IPS-18a (cell line): ENCODE data around the gene SFXN5.

Experiments used
- H3K27ac ChIP-seq: one replicate; pipeline ENCODE4 v1.5.1; 2013; ENCODE audit warnings: low read length
- H3K27me3 ChIP-seq: one replicate; pipeline ENCODE4 v1.6.1; 2013; ENCODE audit warnings: mild to moderate bottlenecking, low read length; ENCODE audit not compliant: control insufficient read depth, insufficient read depth
- H3K36me3 ChIP-seq: one replicate; pipeline ENCODE4 v1.6.1; 2013; ENCODE audit warnings: low read depth, low read length; ENCODE audit not compliant: control insufficient read depth
- H3K4me1 ChIP-seq: one replicate; pipeline ENCODE4 v1.6.1; 2013; ENCODE audit warnings: low read depth, low read length; ENCODE audit not compliant: control insufficient read depth
- H3K4me3 ChIP-seq: one replicate; pipeline ENCODE4 v1.5.1; 2013; ENCODE audit warnings: low read length
- H3K9ac ChIP-seq: one replicate; pipeline ENCODE4 v1.6.1; 2013; ENCODE audit warnings: mild to moderate bottlenecking, low read length, moderate library complexity
- H3K9me3 ChIP-seq: one replicate; pipeline ENCODE4 v1.6.1; 2013; ENCODE audit warnings: low read depth, low read length; ENCODE audit not compliant: control insufficient read depth

Gene SFXN5

DNA sequence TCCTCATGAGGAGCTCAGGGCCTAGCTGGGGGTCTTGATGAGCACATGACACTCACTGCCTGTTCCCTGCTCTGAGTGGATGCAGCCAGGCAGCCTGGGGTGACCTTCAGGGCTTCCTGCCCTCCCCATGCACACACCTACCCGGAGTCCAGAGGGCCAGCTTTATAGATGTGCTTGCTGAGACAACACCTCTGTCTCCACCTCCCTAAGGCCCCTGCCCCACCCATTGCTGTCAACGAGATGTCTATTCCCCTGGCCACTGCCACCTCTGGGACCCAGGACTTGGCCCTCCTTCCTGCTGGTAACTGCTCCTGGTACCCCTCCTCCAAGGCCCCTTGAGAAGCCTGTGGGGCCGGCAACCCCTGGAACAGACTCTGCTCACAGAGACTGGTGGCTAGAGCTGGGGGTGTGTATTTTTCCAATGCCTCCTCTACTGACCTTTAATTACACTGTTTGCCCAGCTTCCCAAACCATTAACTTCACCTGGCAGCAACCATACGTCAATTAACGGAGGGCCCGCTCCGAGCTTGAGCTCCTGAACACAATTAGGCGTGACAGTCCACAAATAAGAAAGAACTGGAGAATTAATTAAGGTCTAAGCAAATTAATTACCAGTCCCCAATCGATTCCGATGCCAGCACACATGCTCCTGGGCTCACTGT, 87.9 kb downstream of the SFXN5 start:
- H3K4me3 ChIP-seq = no peak overlapping the region
- H3K27ac ChIP-seq = no peak overlapping the region
- no peaks in the 10 kb centered on the region for H3K9me3 ChIP-seq
- no peaks in the 10 kb centered on the region for H3K27me3 ChIP-seq
- no peak overlapping the region for H3K9ac ChIP-seq
- H3K4me1 ChIP-seq = no peaks in the 10 kb centered on the region
- no peaks in the 10 kb centered on the region for H3K36me3 ChIP-seq

DNA sequence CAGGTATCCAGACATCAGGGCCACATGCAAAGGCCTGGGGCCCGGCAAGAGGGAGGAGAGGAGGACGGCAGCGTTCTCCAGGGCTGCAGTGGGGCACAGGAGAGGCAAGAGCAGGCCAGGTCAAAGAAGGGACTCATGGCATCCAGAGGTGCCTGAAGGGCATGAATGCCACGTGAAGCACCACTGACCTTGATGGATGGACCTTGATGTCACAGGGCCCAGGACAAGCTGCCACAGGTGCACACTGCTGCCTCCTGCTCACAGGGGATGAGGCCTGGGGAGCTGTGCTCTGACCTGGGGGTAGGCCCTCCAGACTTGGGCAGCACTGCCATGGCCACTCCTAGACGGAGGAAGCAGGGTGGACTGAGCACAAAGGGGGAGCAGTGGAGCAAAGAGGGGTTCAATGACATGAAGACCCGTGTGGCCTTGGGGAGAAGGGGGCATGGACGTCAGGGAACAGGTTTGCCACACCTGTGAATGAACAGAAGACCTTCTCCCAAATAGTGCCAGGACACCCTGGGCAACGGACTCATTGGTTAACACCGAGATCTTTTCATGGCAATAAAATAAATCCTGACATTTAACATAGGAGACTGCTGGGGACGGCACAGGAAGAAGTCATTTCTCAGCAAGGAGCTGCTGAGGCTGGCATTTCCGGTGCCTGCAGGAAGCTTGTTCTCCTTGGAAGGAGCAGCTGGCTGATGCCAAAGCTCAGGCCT, 88.6 kb downstream of the SFXN5 start:
- Histone ChIP-seq H3K4me1 (no peaks in the 10 kb centered on the region), H3K27me3 (no peaks in the 10 kb centered on the region), H3K9ac (no peak overlapping the region), H3K4me3 (no peak overlapping the region), H3K36me3 (no peaks in the 10 kb centered on the region), H3K9me3 (no peaks in the 10 kb centered on the region), H3K27ac (no peak overlapping the region)

DNA sequence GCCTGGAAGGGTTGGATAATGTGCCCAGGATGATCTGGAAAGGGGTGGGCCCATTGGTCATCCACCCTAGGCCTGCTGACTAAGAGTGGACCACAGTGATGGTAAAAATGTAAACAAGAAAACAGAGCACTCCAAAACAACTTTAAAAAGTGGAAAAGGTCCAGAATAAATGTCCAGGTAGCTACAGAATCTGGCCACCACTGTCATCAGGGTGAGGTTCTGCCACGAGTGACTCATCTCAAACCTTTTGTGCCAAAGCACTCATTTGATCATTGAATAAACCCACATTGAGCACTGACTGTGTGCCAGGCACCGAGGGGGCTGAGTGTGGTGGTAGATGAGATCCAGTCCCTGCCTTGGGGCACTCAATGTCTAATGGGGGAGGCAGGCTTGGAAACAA, 89.3 kb downstream of the SFXN5 start:
- no peaks in the 10 kb centered on the region for H3K9me3 ChIP-seq
- no peak overlapping the region for H3K27ac ChIP-seq
- H3K36me3 ChIP-seq = no peaks in the 10 kb centered on the region
- H3K9ac ChIP-seq = no peak overlapping the region
- H3K4me1 ChIP-seq = no peaks in the 10 kb centered on the region
- no peaks in the 10 kb centered on the region for H3K27me3 ChIP-seq
- H3K4me3 ChIP-seq = no peak overlapping the region

DNA sequence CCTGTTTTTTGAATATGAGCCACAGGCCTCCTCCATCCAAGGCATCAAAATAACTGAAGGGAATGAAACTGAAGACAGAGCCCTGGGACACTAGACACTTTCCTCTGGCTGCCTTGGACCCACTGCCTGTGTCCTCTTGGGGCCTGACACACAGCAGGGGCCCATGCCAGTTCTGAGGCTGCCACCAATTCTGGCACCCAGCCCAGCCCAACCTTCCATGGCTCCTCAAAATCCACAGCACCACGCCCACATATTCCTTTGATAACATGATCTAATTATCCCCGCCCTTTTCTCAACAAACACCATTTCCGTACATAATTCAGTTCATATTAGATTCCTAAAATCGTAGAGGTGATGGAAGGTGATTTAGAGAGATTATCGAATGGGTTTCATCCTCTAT, 90.0 kb downstream of the SFXN5 start:
- Histone ChIP-seq H3K27ac (no peak overlapping the region), H3K9ac (no peak overlapping the region), H3K9me3 (no peaks in the 10 kb centered on the region), H3K4me1 (no peaks in the 10 kb centered on the region), H3K27me3 (no peaks in the 10 kb centered on the region), H3K4me3 (no peak overlapping the region), H3K36me3 (no peaks in the 10 kb centered on the region)

DNA sequence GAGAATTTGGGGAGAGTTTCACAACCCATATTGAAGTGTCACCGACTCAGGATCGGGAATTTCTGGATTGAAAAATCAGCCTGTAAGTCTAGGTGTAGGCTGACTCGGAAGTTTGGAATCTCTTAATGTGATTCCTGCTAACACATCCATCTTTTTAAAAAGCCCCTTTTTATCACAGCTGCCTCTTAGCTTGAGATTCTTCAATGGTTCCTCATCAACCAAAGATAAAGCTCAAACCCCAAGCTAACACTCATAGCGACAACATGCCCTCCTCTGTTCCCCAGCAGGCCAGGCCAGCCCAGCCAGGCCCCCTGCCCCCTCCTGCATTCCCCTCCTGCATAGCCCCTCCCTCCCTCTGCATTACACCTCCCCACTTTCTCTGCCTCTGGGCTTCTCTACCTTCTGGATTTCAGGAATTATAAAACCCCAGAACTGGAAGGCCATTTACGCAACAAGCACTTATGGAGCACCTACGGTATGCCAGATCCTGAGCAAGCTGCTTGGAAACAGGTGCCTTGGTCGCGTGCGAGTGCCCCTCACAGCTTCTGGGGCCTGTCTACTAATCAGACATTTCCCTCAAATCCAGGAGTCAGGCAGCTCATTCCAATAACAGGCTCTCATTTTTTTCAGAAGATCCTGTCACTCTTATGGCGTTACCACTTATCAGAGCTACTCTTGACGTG, 90.8 kb downstream of the SFXN5 start:
- no peaks in the 10 kb centered on the region for H3K9me3 ChIP-seq
- H3K4me1 ChIP-seq = no peaks in the 10 kb centered on the region
- H3K27me3 ChIP-seq = no peaks in the 10 kb centered on the region
- H3K9ac ChIP-seq = no peak overlapping the region
- no peak overlapping the region for H3K4me3 ChIP-seq
- no peak overlapping the region for H3K27ac ChIP-seq
- H3K36me3 ChIP-seq = no peaks in the 10 kb centered on the region

DNA sequence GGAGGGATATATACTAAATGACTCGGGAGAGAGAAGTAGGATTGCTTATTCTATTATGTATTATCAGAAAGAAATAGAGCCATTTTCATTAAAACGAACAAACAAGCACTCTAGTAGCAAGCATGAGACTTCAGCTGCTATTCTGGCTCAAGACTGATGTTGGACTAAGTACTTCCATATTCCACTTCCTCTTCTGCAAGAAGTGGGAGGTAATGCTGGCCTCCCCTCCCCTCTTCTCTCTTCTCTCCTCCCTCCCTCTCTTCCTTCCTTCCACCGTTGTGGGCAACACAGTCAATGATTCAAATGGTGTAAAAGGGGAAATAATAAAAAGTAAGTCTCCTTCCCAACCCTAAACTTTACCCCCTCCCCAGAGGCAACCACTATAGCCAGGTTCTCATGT, 91.6 kb downstream of the SFXN5 start:
- no peak overlapping the region for H3K9ac ChIP-seq
- no peaks in the 10 kb centered on the region for H3K27me3 ChIP-seq
- no peaks in the 10 kb centered on the region for H3K9me3 ChIP-seq
- no peaks in the 10 kb centered on the region for H3K36me3 ChIP-seq
- H3K4me3 ChIP-seq = no peak overlapping the region
- no peak overlapping the region for H3K27ac ChIP-seq
- H3K4me1 ChIP-seq = peaks cover 7% of the 10 kb centered on the region

DNA sequence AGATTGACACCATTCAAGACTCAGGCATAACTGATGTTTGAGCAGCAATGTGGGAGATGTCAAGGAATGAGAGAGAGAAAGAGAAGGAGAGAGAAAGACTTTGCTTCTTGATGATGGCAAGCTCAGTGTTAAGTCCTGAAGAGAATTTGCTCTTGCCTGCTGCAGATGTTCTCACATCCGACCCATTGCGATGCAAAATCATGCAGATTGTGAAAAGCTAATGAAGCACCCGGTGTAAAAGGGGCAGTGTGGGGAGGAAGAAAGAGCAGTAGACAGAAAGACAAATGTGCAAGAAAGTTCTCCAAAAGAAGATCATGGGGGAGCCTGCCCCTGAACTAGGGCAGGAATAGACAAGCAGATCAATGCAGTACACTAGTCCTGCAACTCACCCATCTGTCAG, 96.5 kb downstream of the SFXN5 start:
- Histone ChIP-seq H3K27me3 (no peaks in the 10 kb centered on the region), H3K36me3 (no peaks in the 10 kb centered on the region), H3K9me3 (no peaks in the 10 kb centered on the region), H3K27ac (no peak overlapping the region), H3K4me3 (no peak overlapping the region), H3K4me1 (peaks cover 16% of the 10 kb centered on the region), H3K9ac (no peak overlapping the region)

DNA sequence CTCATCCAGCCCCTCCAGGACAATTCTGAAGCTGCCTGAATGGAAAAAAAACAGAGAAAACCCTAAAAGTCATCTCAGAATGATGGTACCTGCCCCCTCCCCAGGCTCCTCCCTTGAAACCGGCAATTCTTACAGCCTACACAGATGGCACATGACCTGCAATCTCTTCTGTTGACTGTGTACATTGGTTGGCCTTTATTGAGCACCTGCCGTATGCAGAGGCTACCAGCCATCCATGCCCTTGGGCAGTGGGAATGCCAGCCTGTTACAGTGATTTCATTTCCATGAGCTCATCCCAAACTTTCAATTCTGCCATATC, 97.1 kb downstream of the SFXN5 start:
- H3K27ac ChIP-seq = no peak overlapping the region
- H3K4me1 ChIP-seq = peaks cover 16% of the 10 kb centered on the region
- H3K36me3 ChIP-seq = no peaks in the 10 kb centered on the region
- no peak overlapping the region for H3K9ac ChIP-seq
- H3K9me3 ChIP-seq = no peaks in the 10 kb centered on the region
- no peaks in the 10 kb centered on the region for H3K27me3 ChIP-seq
- H3K4me3 ChIP-seq = no peak overlapping the region

DNA sequence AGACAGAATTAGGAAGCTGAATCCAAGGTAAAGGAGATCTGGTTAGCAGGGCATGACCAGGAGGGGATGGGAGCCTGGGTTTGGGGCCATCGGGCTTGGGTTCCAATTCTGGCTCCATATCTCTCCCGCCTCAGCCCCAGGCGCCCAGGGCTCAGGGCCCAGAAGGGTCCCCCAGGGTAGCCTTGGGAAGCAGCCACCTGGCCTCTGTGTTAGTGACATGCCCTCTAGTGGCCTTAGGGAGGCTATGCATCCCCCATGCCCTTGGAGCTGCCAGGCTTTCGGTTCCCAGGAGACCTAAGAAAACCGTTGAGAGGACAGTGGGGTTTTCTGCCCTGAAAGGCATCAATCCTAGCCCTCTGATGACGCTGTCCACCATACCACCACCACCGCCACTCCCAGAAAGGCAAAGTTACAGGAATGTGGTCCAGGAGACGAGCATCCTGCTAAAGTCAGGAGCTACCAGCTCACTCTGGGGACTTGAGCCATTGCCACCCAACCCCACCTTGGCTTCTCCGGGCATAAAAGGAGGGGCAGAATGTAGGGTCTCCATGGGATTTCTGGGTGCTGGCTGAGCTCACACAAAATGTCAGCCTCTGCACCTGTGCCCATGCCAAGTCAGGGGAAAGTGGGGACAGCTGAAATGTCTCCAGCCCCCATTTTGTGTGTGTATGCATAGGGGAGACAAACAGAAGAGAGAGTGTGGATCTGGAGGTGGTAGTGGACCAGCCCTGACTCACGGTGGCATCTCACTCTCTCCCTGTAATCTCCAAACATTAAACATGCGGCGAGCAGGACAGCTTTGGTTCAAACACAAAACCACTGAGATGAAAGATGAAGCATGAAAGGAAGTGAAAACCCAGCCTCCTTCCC, 97.7 kb downstream of the SFXN5 start:
- Histone ChIP-seq H3K36me3 (no peaks in the 10 kb centered on the region), H3K27ac (no peak overlapping the region), H3K4me3 (no peak overlapping the region), H3K9me3 (no peaks in the 10 kb centered on the region), H3K9ac (no peak overlapping the region), H3K4me1 (peaks cover 16% of the 10 kb centered on the region), H3K27me3 (no peaks in the 10 kb centered on the region)

DNA sequence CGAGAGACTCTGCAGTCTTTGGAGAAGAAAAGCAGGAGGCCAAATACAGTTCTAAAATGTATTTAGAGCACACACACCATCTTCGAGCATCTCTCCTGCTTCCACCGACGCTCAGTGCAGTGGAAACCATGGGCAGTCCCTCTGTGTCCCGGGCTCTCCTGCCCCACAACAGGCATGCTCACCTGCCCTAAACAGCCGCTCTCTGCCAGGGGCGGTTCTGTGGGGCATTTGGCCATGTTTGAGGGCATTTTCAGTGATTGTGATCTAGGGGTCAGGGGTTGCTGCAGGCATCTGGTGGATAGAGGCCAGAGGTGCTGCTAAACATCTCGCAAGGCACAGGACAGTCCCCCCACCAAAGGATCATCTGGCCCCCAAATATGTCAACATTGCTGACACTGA, 98.4 kb downstream of the SFXN5 start:
- no peak overlapping the region for H3K9ac ChIP-seq
- H3K4me3 ChIP-seq = no peak overlapping the region
- H3K36me3 ChIP-seq = no peaks in the 10 kb centered on the region
- peaks cover 16% of the 10 kb centered on the region for H3K4me1 ChIP-seq
- H3K27ac ChIP-seq = no peak overlapping the region
- no peaks in the 10 kb centered on the region for H3K9me3 ChIP-seq
- H3K27me3 ChIP-seq = no peaks in the 10 kb centered on the region

DNA sequence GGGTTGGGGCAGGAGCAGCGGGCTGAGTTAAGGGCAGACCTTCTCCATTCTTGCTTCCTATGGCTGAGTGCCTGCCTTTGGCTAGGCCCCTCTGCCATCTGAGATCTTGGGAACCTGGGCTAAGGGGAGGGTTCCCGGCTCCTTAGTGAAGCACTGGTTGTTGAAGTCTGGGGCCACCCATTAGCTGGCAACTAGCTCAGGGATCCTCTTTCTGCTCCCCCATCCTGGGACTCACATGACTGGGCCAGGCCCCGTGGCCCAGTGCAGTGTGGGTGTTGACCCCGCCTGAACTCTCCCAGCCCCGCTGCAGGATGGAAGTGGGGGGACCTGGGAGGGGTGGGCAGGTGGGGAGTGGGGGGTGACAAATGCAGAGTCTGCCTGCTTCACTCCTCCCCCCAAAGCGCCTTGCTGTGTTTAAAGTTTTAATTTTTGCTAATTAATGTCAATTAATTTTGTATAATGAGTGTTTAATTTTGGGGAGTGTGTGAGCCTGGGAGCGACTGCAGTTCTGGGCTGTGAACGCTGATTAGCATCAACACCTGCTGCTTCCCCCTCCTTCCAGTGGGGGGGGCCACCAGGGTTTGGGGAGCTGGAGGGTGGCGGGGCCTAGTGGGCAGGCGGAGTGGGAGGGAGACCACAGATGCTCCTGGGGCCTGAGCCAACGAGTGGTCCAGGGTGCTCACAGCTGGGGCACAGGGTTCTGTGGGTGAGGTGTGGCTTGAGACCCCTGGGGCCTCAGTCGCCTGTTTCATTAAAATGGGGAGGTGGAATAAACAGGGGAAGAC, 99.0 kb downstream of the SFXN5 start:
- H3K27ac ChIP-seq = no peak overlapping the region

More for the DNA sequence above, 99.0 kb downstream of the SFXN5 start:
- Histone ChIP-seq H3K36me3 (no peaks in the 10 kb centered on the region), H3K4me3 (no peak overlapping the region), H3K9ac (no peak overlapping the region), H3K4me1 (peaks cover 16% of the 10 kb centered on the region), H3K27me3 (no peaks in the 10 kb centered on the region), H3K9me3 (no peaks in the 10 kb centered on the region)
